ENCODE measurements around the gene PRMT1. TPM values are rescaled to one million over a fixed set of nuclear protein-coding genes. Genes with fewer than 3 reads are reported as not detected.

The PRMT1 gene
- total and polyA plus RNA-seq, 2 of the 13 experiments (the other 11 are each of a cell fraction or from before 2014, with no cell fraction given), result 324 to 374 TPM

DNA sequence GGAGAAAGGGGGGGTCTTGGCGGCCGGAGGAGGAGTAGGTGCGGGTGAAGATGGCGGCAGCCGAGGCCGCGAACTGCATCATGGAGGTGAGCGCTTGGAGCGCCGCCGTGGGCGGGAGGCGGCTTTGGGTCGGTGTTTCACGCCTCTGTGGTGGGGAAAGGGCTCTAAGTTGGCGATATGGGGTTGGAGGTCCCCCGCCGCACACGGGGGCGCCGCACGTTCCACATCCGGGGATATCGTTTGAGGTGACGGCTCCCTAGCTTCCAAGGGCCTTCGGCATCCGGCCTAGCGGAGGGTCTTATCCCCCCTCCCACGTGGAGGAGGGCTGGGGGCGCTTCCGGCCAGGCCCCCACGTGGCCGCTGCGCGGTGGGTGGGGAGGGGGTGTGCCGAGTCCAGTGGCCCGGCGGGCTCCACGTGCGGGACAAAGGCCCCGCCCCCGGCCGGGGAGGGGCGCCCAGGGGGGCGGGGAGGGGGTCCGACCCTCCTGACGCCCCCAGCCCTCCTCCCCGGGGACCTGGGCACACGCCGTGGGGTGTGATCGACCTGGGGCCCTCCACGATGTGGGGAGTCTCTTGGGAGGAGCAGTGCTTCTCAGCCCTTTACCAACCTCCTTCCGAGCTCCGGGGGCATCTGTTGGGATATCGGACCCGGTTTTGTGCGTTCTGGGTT, at the start of gene PRMT1 (continued):
- TF ChIP-seq KDM5A (IDR thresholded peaks at IDR 0.05; ENCODE audit: borderline replicate concordance, low read length) (peak; percentile 39; the same call in 1 of the 2 replicates), SNAI1 (CRISPR knock-in tag; IDR thresholded peaks at IDR 0.05; ENCODE audit: borderline replicate concordance) (peak; percentile 70; the same call in 1 of the 2 replicates), NONO (IDR thresholded peaks at IDR 0.05) (no peak), NONO (CRISPR knock-in tag; conservative IDR thresholded peaks at IDR 0.05) (0 out of 2 replicates have a peak, but pooled peaks have one; percentile 30), ZFX (CRISPR knock-in tag; IDR thresholded peaks at IDR 0.05; ENCODE audit: low read depth) (peak; percentile 82), HMG20B (CRISPR knock-in tag; conservative IDR thresholded peaks at IDR 0.05) (0 out of 2 replicates have a peak, but pooled peaks have one; percentile 19), CAMTA2 (CRISPR knock-in tag; IDR thresholded peaks at IDR 0.05; ENCODE audit: borderline replicate concordance) (peak; percentile 57; the same call in 1 of the 2 replicates), FOXK1 (CRISPR knock-in tag; IDR thresholded peaks at IDR 0.05; ENCODE audit: borderline replicate concordance, low read depth) (peak; percentile 29; the same call in 1 of the 2 replicates), ISL2 (CRISPR knock-in tag; IDR thresholded peaks at IDR 0.05) (peak; percentile 54), RBFOX2 (IDR thresholded peaks at IDR 0.05; ENCODE audit: low read depth, low read length) (peak; percentile 97), ZNF333 (CRISPR knock-in tag; IDR thresholded peaks at IDR 0.05; ENCODE audit: borderline replicate concordance) (0 out of 2 replicates have a peak, but pooled peaks have one; percentile 72), JDP2 (CRISPR knock-in tag; IDR thresholded peaks at IDR 0.05; ENCODE audit: borderline replicate concordance) (no peak), ZFP36L2 (CRISPR knock-in tag; IDR thresholded peaks at IDR 0.05) (no peak), BCL6 (CRISPR knock-in tag; IDR thresholded peaks at IDR 0.05) (peak; percentile 31; the same call in 1 of the 2 replicates)
- TF ChIP-seq, protein P1, sequence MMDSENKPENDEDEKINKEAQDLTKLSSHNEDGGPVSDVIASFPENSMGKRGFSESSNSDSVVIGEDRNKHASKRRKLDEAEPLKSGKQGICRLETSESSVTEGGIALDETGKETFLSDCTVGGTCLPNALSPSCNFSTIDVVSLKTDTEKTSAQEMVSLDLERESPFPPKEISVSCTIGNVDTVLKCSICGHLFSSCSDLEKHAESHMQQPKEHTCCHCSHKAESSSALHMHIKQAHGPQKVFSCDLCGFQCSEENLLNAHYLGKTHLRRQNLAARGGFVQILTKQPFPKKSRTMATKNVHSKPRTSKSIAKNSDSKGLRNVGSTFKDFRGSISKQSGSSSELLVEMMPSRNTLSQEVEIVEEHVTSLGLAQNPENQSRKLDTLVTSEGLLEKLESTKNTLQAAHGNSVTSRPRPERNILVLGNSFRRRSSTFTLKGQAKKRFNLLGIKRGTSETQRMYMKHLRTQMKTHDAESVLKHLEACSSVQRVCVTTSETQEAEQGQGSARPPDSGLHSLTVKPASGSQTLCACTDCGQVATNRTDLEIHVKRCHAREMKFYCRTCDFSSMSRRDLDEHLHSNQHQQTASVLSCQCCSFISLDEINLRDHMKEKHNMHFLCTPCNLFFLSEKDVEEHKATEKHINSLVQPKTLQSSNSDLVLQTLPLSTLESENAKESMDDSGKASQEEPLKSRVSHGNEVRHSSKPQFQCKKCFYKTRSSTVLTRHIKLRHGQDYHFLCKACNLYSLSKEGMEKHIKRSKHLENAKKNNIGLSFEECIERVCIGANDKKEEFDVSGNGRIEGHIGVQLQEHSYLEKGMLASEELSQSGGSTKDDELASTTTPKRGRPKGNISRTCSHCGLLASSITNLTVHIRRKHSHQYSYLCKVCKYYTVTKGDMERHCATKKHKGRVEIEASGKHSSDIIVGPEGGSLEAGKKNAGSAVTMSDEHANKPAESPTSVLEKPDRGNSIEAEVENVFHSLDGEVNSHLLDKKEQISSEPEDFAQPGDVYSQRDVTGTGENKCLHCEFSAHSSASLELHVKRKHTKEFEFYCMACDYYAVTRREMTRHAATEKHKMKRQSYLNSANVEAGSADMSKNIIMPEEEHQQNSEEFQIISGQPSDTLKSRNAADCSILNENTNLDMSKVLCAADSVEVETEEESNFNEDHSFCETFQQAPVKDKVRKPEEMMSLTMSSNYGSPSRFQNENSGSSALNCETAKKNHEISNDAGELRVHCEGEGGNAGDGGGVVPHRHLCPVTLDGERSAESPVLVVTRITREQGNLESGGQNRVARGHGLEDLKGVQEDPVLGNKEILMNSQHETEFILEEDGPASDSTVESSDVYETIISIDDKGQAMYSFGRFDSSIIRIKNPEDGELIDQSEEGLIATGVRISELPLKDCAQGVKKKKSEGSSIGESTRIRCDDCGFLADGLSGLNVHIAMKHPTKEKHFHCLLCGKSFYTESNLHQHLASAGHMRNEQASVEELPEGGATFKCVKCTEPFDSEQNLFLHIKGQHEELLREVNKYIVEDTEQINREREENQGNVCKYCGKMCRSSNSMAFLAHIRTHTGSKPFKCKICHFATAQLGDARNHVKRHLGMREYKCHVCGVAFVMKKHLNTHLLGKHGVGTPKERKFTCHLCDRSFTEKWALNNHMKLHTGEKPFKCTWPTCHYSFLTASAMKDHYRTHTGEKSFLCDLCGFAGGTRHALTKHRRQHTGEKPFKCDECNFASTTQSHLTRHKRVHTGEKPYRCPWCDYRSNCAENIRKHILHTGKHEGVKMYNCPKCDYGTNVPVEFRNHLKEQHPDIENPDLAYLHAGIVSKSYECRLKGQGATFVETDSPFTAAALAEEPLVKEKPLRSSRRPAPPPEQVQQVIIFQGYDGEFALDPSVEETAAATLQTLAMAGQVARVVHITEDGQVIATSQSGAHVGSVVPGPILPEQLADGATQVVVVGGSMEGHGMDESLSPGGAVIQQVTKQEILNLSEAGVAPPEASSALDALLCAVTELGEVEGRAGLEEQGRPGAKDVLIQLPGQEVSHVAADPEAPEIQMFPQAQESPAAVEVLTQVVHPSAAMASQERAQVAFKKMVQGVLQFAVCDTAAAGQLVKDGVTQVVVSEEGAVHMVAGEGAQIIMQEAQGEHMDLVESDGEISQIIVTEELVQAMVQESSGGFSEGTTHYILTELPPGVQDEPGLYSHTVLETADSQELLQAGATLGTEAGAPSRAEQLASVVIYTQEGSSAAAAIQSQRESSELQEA (CRISPR knock-in tag; IDR thresholded peaks at IDR 0.05; ENCODE audit: not compliant biosample characterization), result no peak
- TF ChIP-seq, protein P2, sequence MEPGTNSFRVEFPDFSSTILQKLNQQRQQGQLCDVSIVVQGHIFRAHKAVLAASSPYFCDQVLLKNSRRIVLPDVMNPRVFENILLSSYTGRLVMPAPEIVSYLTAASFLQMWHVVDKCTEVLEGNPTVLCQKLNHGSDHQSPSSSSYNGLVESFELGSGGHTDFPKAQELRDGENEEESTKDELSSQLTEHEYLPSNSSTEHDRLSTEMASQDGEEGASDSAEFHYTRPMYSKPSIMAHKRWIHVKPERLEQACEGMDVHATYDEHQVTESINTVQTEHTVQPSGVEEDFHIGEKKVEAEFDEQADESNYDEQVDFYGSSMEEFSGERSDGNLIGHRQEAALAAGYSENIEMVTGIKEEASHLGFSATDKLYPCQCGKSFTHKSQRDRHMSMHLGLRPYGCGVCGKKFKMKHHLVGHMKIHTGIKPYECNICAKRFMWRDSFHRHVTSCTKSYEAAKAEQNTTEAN (CRISPR knock-in tag; conservative IDR thresholded peaks at IDR 0.05), result 0 out of 2 replicates have a peak, but pooled peaks have one; percentile 64
- TF ChIP-seq, protein P3, sequence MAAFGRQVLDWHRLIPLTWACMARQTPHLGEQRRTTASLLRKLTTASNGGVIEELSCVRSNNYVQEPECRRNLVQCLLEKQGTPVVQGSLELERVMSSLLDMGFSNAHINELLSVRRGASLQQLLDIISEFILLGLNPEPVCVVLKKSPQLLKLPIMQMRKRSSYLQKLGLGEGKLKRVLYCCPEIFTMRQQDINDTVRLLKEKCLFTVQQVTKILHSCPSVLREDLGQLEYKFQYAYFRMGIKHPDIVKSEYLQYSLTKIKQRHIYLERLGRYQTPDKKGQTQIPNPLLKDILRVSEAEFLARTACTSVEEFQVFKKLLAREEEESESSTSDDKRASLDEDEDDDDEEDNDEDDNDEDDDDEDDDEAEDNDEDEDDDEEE (CRISPR knock-in tag; IDR thresholded peaks at IDR 0.05), result peak; percentile 68; the same call in 1 of the 2 replicates
- TF ChIP-seq, protein P4, sequence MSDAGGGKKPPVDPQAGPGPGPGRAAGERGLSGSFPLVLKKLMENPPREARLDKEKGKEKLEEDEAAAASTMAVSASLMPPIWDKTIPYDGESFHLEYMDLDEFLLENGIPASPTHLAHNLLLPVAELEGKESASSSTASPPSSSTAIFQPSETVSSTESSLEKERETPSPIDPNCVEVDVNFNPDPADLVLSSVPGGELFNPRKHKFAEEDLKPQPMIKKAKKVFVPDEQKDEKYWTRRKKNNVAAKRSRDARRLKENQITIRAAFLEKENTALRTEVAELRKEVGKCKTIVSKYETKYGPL (CRISPR knock-in tag; IDR thresholded peaks at IDR 0.05), result no peak

All from HepG2 (cell line).